H1 (cell line): ENCODE results near the gene RNF41. TPM values are rescaled to one million over a fixed set of nuclear protein-coding genes. Genes with fewer than 3 reads are reported as not detected.

ENCODE experiments used
- CTCF ChIA-PET: fragments of 300-600 bp; sonication (Branson Sonifier 250); formaldehyde crosslinking; loops from one replicate; lab custom pipeline; 2021; ENCODE audit not compliant: partially characterized antibody; lab: Charles Lee
- POLR2A ChIA-PET: fragments of 300-600 bp; sonication (Branson Sonifier 250); formaldehyde crosslinking; loops from one replicate; lab custom pipeline; 2021; ENCODE audit warnings: inconsistent platforms; ENCODE audit not compliant: partially characterized antibody; lab: Charles Lee
- DNase-seq, 2 experiments: peaks; one replicate each; pipeline versions ENCODE4 v3.0.0 to v3.0.0-alpha.2; 2010 to 2022; ENCODE audit warnings: low spot score in 2 of 2, low read depth in 1 of 2, mixed read lengths in 1 of 2
- FAIRE-seq: peaks from 2 replicates; lab custom pipeline; 2011; peaks lifted over from hg19 to GRCh38; lab: Jason Lieb, UNC
- H2AFZ ChIP-seq: 2 replicates; pipeline ENCODE4 v1.8.1; 2012; ENCODE audit warnings: low read length, inconsistent platforms
- H2AK5ac ChIP-seq: 2 replicates; pipeline ENCODE4 v1.6.1; 2013; ENCODE audit warnings: low read depth, low read length
- H2BK120ac ChIP-seq: replicated peaks from 2 replicates; pipeline ENCODE3; 2013; ENCODE audit warnings: low read depth, low read length, inconsistent platforms
- H2BK12ac ChIP-seq: 2 replicates; pipeline ENCODE4 v1.6.1; 2013; ENCODE audit warnings: low read depth, low read length
- H2BK15ac ChIP-seq: 2 replicates; pipeline ENCODE4 v1.6.1; 2013; ENCODE audit warnings: low read length
- H2BK20ac ChIP-seq: 2 replicates; pipeline ENCODE4 v1.6.1; 2013; ENCODE audit warnings: low read length
- H2BK5ac ChIP-seq: 2 replicates; pipeline ENCODE4 v1.6.1; 2013; ENCODE audit warnings: low read depth, low read length
- H3K14ac ChIP-seq: 2 replicates; pipeline ENCODE4 v1.6.1; 2013; ENCODE audit warnings: inconsistent platforms; ENCODE audit not compliant: insufficient read length
- H3K18ac ChIP-seq: 2 replicates; pipeline ENCODE4 v1.6.1; 2013; ENCODE audit warnings: low read length; ENCODE audit errors: extremely low read depth
- H3K23ac ChIP-seq: 2 replicates; pipeline ENCODE4 v1.6.1; 2013; ENCODE audit warnings: inconsistent platforms; ENCODE audit not compliant: insufficient read length
- H3K23me2 ChIP-seq: 2 replicates; pipeline ENCODE4 v1.6.1; 2013; ENCODE audit warnings: low read depth, low read length
- H3K27ac ChIP-seq: 2 replicates; pipeline ENCODE4 v1.6.1; 2011; ENCODE audit warnings: low read depth, low read length, inconsistent platforms
- H3K27me3 ChIP-seq, 4 experiments: replicated peaks in 1 of 4; 1 replicate in 1 of 4; 2 replicates in 3 of 4; pipeline versions ENCODE4 v1.6.1 to v1.8.1; 2011 to 2013; ENCODE audit warnings: low read length in 3 of 4, mild to moderate bottlenecking in 3 of 4, inconsistent platforms in 2 of 4, mixed read lengths in 2 of 4, moderate library complexity in 1 of 4; ENCODE audit not compliant: control insufficient read depth in 3 of 4, insufficient read depth in 3 of 4; ENCODE audit errors: extremely low read depth in 1 of 4
- H3K36me3 ChIP-seq, 4 experiments: 2 replicates each; pipeline versions ENCODE4 v1.6.1 to v1.8.1; 2011 to 2013; ENCODE audit warnings: mild to moderate bottlenecking in 4 of 4, low read length in 3 of 4, moderate library complexity in 2 of 4, control low read depth in 1 of 4, inconsistent platforms in 1 of 4; ENCODE audit not compliant: insufficient read depth in 4 of 4, control insufficient read depth in 2 of 4
- H3K4ac ChIP-seq: replicated peaks from 2 replicates; pipeline ENCODE3; 2013; ENCODE audit warnings: low read length, low read depth, mixed read lengths, inconsistent platforms; ENCODE audit not compliant: insufficient read length
- H3K4me1 ChIP-seq, 4 experiments: replicated peaks in 1 of 4; 1 replicate in 1 of 4; 2 replicates in 3 of 4; pipeline versions ENCODE4 v1.6.1 to v1.8.1; 2011 to 2013; ENCODE audit warnings: low read length in 3 of 4, inconsistent platforms in 2 of 4, mixed read lengths in 1 of 4; ENCODE audit not compliant: insufficient read depth in 4 of 4, control insufficient read depth in 3 of 4
- H3K4me2 ChIP-seq, 2 experiments: 2 replicates each; pipeline versions ENCODE4 v1.6.1 to v1.8.1; 2011 to 2013; ENCODE audit warnings: low read depth in 2 of 2, low read length in 2 of 2, control low read depth in 1 of 2, inconsistent platforms in 1 of 2, mild to moderate bottlenecking in 1 of 2; ENCODE audit not compliant: insufficient read depth in 1 of 2
- H3K4me3 ChIP-seq, 4 experiments: fragments of 200-600, 300-600 bp in 1 of 4; sonication (generic), shearing (Covaris generic), sonication (Bioruptor Twin) in 1 of 4; 2 replicates each; pipeline versions ENCODE4 v1.5.1 to v1.8.1; 2011 to 2016; ENCODE audit warnings: low read length in 4 of 4, low read depth in 3 of 4, control low read depth in 2 of 4, inconsistent platforms in 2 of 4, mild to moderate bottlenecking in 2 of 4, mixed read lengths in 1 of 4, moderate library complexity in 1 of 4; ENCODE audit not compliant: insufficient read depth in 2 of 4; ENCODE audit errors: extremely low read depth in 1 of 4
- H3K56ac ChIP-seq: replicated peaks from 2 replicates; pipeline ENCODE3; 2013; ENCODE audit warnings: low read depth, mild to moderate bottlenecking, mixed read lengths, low read length, inconsistent platforms; ENCODE audit not compliant: insufficient read length
- H3K79me1 ChIP-seq: 2 replicates; pipeline ENCODE4 v1.6.1; 2013; ENCODE audit warnings: low read depth, low read length, control low read depth
- H3K79me2 ChIP-seq, 2 experiments: 2 replicates each; pipeline versions ENCODE4 v1.6.1 to v1.8.1; 2012 to 2013; ENCODE audit warnings: low read length in 2 of 2, mild to moderate bottlenecking in 2 of 2, inconsistent platforms in 1 of 2; ENCODE audit not compliant: insufficient read depth in 2 of 2, control insufficient read depth in 1 of 2
- H3K9ac ChIP-seq, 4 experiments: replicated peaks in 1 of 4; 1 replicate in 1 of 4; 2 replicates in 3 of 4; pipeline versions ENCODE4 v1.6.1 to v1.8.1; 2011 to 2013; ENCODE audit warnings: low read depth in 3 of 4, low read length in 3 of 4, control low read depth in 2 of 4, mild to moderate bottlenecking in 2 of 4, moderate library complexity in 2 of 4, inconsistent platforms in 1 of 4; ENCODE audit errors: extremely low read depth in 1 of 4
- H3K9me3 ChIP-seq, 2 experiments: 2 replicates each; pipeline versions ENCODE4 v1.6.1 to v1.8.1; 2012 to 2013; ENCODE audit warnings: mild to moderate bottlenecking in 2 of 2, moderate library complexity in 2 of 2, control low read depth in 1 of 2, inconsistent platforms in 1 of 2, low read depth in 1 of 2, low read length in 1 of 2, mixed read lengths in 1 of 2; ENCODE audit not compliant: insufficient read depth in 2 of 2
- H4K20me1 ChIP-seq, 2 experiments: replicated peaks in 1 of 2; 2 replicates each; pipeline versions ENCODE3 to v1.8.1; 2011 to 2013; ENCODE audit warnings: inconsistent platforms in 2 of 2, low read length in 2 of 2, mild to moderate bottlenecking in 1 of 2; ENCODE audit not compliant: insufficient read depth in 2 of 2, control insufficient read depth in 1 of 2
- H4K5ac ChIP-seq: 2 replicates; pipeline ENCODE4 v1.6.1; 2013; ENCODE audit warnings: low read length, low read depth, mixed read lengths, inconsistent platforms; ENCODE audit not compliant: insufficient read length
- H4K8ac ChIP-seq: 2 replicates; pipeline ENCODE4 v1.8.0; 2013; ENCODE audit warnings: mild to moderate bottlenecking, moderate library complexity, low read length, inconsistent platforms; ENCODE audit not compliant: insufficient read depth; ENCODE audit errors: extremely low read depth
- H4K91ac ChIP-seq: replicated peaks from 2 replicates; pipeline ENCODE3; 2013; ENCODE audit warnings: low read length, mixed read lengths, inconsistent platforms; ENCODE audit not compliant: insufficient read length
- CBX8 ChIP-seq: fragments of 300-800, 300-1000 bp; sonication (generic); IDR thresholded peaks from 2 replicates; pipeline ENCODE4 v1.7.1; 2016; ENCODE audit warnings: low read depth, low read length, borderline replicate concordance
- GABPA ChIP-seq: IDR thresholded peaks from 2 replicates; pipeline ENCODE4 v1.6.1; 2011; ENCODE audit warnings: mild to moderate bottlenecking, low read length, moderate library complexity, borderline replicate concordance; ENCODE audit not compliant: insufficient read depth
- MAFK ChIP-seq: IDR thresholded peaks from 2 replicates; pipeline ENCODE4 v1.6.1; 2012; ENCODE audit warnings: low read depth, mild to moderate bottlenecking, improper control_type of control experiment, low read length
- POLR2AphosphoS5 ChIP-seq: IDR thresholded peaks from 2 replicates; pipeline ENCODE4 v1.6.1; 2011; ENCODE audit warnings: low read depth, low read length
- POU5F1 ChIP-seq: IDR thresholded peaks from 2 replicates; pipeline ENCODE4 v1.6.1; 2011; ENCODE audit warnings: low read depth, mild to moderate bottlenecking, low read length, moderate library complexity
- SIN3A ChIP-seq, 2 experiments: IDR thresholded peaks in 1 of 2; conservative IDR thresholded peaks in 1 of 2; 2 replicates each; pipeline ENCODE4 v1.6.1; 2011 to 2012; ENCODE audit warnings: low read length in 2 of 2, improper control_type of control experiment in 1 of 2, low read depth in 1 of 2, mild to moderate bottlenecking in 1 of 2
- TBP ChIP-seq: IDR thresholded peaks from 2 replicates; pipeline ENCODE4 v1.6.1; 2011; ENCODE audit warnings: low read depth, low read length, improper control_type of control experiment
- WGBS, 2 experiments: shearing (Covaris generic) in 1 of 2; methylation state at CpG; one replicate each; pipeline versions ENCODE4 v1.1.6 to v1.1.7; 2013 to 2015; ENCODE audit warnings: low lambda C conversion rate in 2 of 2, mixed read lengths in 2 of 2, inconsistent platforms in 1 of 2, low coverage in 1 of 2, missing lambda C conversion rate in 1 of 2; ENCODE audit not compliant: insufficient replicate concordance in 2 of 2, insufficient coverage in 1 of 2, insufficient read length in 1 of 2; ENCODE audit errors: extremely low coverage in 1 of 2, missing lambda C conversion rate in 1 of 2; 5-methylcytosine and 5-hydroxymethylcytosine counted together
- long read RNA-seq, 2 experiments: library from RNA in 1 of 2; library from capped mRNA in 1 of 2; stranded (forward); transcript quantifications; one replicate each; pipeline ENCODE4 v2.0.0, GENCODE V29; 2021; ENCODE audit warnings: inconsistent platforms in 1 of 2
- polyA minus RNA-seq, 3 experiments: library from RNA; depleted of rRNA, polyadenylated mRNA; stranded (reverse); fragments of >200 nt; gene quantifications; 1 replicate in 2 of 3; 2 replicates in 1 of 3; pipeline ENCODE4 v1.2.3, GENCODE V29; 2011
- polyA plus RNA-seq, 7 experiments: library from polyadenylated mRNA; depleted of rRNA in 3 of 7; stranded (reverse) in 5 of 7; unstranded in 2 of 7; fragments of >200 nt in 5 of 7; fragments of 200-250 nt in 2 of 7; gene quantifications; 1 replicate in 5 of 7; 2 replicates in 1 of 7; 4 replicates in 1 of 7; pipeline versions ENCODE4 v1.2.1 to v1.2.3, GENCODE V29; 2011 to 2013; ENCODE audit warnings: missing spikeins in 2 of 7, mixed read lengths in 2 of 7
- total RNA-seq: library from RNA; stranded (reverse); fragmentation: NEBNext Ultra II Directional; extraction: Animal tissue kit (Norgen Biotek cat#: 25700); gene quantifications from 2 replicates; pipeline ENCODE4 v1.2.1, GENCODE V29; 2021

The RNF41 gene
- total RNA-seq = 55.0 and 55.5 TPM in 2 replicates
- 98.6 and 127 TPM in 2 replicates for polyA plus RNA-seq (2011; rRNA removed)
- polyA plus RNA-seq (2011; cell fraction: cytosol; rRNA removed) = 95.6 TPM
- polyA plus RNA-seq (2011; cell fraction: nucleus; rRNA removed) = 124 TPM
- 48.0 to 59.3 TPM (median 52.6 TPM) in 4 replicates for polyA plus RNA-seq (2012, experiment 1 of 2)
- polyA plus RNA-seq (2012, experiment 2 of 2) = 50.1 TPM
- polyA plus RNA-seq (2013, experiment 1 of 2) = 36.2 TPM
- 36.3 TPM for polyA plus RNA-seq (2013, experiment 2 of 2)
- polyA minus RNA-seq (2011; rRNA and poly(A)+ RNA removed) = 296 and 367 TPM in 2 replicates
- 92.4 TPM for polyA minus RNA-seq (2011; cell fraction: cytosol; rRNA and poly(A)+ RNA removed)
- polyA minus RNA-seq (2011; cell fraction: nucleus; rRNA and poly(A)+ RNA removed) = 94.9 TPM
- long read RNA-seq, experiment 1, full-length matches to known transcripts = 11 of 40 reads
- long read RNA-seq, experiment 1, partial matches to known transcripts = 8 of 40 reads
- long read RNA-seq, experiment 1, other reads (novel, unspliced or antisense) = 21 of 40 reads
- long read RNA-seq, experiment 2, full-length matches to known transcripts = 42 of 82 reads
- long read RNA-seq, experiment 2, partial matches to known transcripts = 8 of 82 reads
- long read RNA-seq, experiment 2, other reads (novel, unspliced or antisense) = 32 of 82 reads

DNA sequence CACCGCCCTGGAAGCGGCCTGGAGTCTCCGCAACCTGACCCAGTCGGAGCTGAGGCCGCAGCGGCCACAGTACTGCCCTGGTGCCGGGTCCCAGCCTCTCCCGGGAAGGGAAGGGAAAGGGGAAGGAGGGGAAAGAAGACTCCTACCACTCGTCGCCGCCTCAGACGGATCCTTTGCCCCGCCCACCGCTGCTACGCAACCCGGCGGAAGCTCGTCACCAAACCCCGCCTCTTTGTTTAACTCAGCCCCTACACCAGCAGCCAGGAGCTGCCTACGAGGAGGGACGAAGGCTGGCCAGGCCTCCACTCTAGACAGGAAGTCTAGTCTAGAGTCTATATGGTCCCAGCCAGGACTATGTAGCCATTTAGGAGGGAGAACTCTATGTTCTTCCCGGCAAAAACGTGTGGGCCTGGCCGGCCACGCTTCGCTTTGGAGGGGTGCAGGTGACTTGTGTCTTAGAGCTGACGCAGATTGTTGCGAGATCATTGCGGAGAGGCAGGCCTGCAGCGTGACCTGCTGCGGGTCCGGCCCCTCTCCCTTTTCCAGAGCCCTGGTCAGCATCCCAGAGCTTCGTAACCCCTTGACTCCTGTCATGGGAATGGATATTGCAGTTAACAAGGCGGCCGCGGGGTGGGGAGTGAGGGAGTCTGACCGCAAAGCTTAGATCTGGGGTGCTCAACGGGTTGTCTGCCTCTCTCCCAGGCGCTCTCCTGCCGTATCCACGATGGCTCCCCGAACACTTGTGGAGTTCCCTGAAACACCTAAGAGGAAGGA lies at the start of gene RNF41:
RNF41 (minus strand) TSS at position 166 of the 774 bp plus-strand sequence. CDS start 7,875 bp downstream, outside the sequence.
- Histone ChIP-seq H3K79me1 (peaks cover 10% of the 10 kb centered on the region), H3K4me2 (peak within 1 kb of the TSS; percentile 85 to 100), H3K23me2 (peaks cover 22% of the 10 kb centered on the region), H3K4ac (peak within 1 kb of the TSS; percentile 28), H3K27ac (peak within 1 kb of the TSS; percentile 86), H4K8ac (peak within 1 kb of the TSS; percentile 76), H3K23ac (no peak within 1 kb of the TSS), H3K4me3 (peak within 1 kb of the TSS; percentile 67 to 94 (median 86)), H2AFZ (0 out of 2 replicates have a peak within 1 kb of the TSS, but pooled peaks have one; percentile 72), H4K5ac (peak within 1 kb of the TSS; percentile 65), H3K36me3 (peaks cover 0 to 4% (median 2%) of the 10 kb centered on the region in 4 experiments; a peak in 2 of 8 replicates), H3K9ac (peak within 1 kb of the TSS; percentile 66 to 94 (median 74)), H3K4me1 (peaks cover 3 to 13% (median 6%) of the 10 kb centered on the region in 4 experiments; a peak in 6 of 7 replicates), H2AK5ac (peak within 1 kb of the TSS; percentile 85; the same call in 1 of the 2 replicates), H3K14ac (no peak within 1 kb of the TSS), H3K9me3 (no peaks in the 10 kb centered on the region), H2BK5ac (peak within 1 kb of the TSS; percentile 89), H3K56ac (peak within 1 kb of the TSS; percentile 50), H3K79me2 (peaks cover 0 to 25% of the 10 kb centered on the region in 2 experiments; a peak in 2 of 4 replicates), H2BK12ac (peak within 1 kb of the TSS; percentile 77; the same call in 1 of the 2 replicates), H2BK120ac (no peak within 1 kb of the TSS), H4K91ac (peak within 1 kb of the TSS; percentile 58), H2BK20ac (no peak within 1 kb of the TSS), H4K20me1 (peaks cover 0 to 4% of the 10 kb centered on the region in 2 experiments), H3K27me3 (no peaks in the 10 kb centered on the region), H3K18ac (peak within 1 kb of the TSS; percentile 94), H2BK15ac (no peak within 1 kb of the TSS)
- FAIRE-seq (peak; percentile 57), DNase-seq (peak; percentile 89 to 98)
- CTCF ChIA-PET = interaction anchor here (0.6 to 4.2 kb wide), 35 partner anchors 8 to 414 kb away, joined by 3 to 89 read pairs (median 5); partner anchors contain the start of genes ANKRD52, COQ10A, ERBB3 and MYL6
- WGBS, 2 experiments = 9% methylated on average over 41 of the region's 42 CpGs; no CpG with 5 or more reads in 1 of the 2 experiments
- POLR2A ChIA-PET = interaction anchor here (0.6 to 9.8 kb wide), 50 partner anchors 9 to 1298 kb away, joined by 3 to 203 read pairs (median 4); partner anchors contain the start of genes ANKRD52, CNPY2, COQ10A and DDIT3
- TF ChIP-seq SIN3A (conservative IDR thresholded peaks at IDR 0.05 in 1 of 2, IDR thresholded peaks at IDR 0.05 in 1 of 2; ENCODE audit: low read depth in 1 of 2, low read length in 2 of 2) = peak in 1 of 2 experiments; percentile 54; a peak in 1 of 4 replicates
- peak; percentile 83 for TF ChIP-seq TBP
- TF ChIP-seq MAFK = no peak
- 0 out of 2 replicates have a peak, but pooled peaks have one; percentile 64 for TF ChIP-seq GABPA
- TF ChIP-seq CBX8 = no peak
- TF ChIP-seq POU5F1 = no peak
- peak; percentile 63; the same call in 1 of the 2 replicates for TF ChIP-seq POLR2AphosphoS5
